AG10803 (cell line): ENCODE results near the gene TMEM86B.

Source experiments
- DNase-seq: peaks from one replicate; pipeline ENCODE4 v3.0.0; 2010; ENCODE audit warnings: low read depth
- H3K4me3 ChIP-seq: 2 replicates; pipeline ENCODE4 v1.5.1; 2011; ENCODE audit warnings: mild to moderate bottlenecking, low read length, control low read depth
- CTCF ChIP-seq: conservative IDR thresholded peaks from 2 replicates; pipeline ENCODE4 v1.5.1; 2011; ENCODE audit warnings: mild to moderate bottlenecking, low read length, control low read depth, inconsistent platforms

The TMEM86B gene

DNA sequence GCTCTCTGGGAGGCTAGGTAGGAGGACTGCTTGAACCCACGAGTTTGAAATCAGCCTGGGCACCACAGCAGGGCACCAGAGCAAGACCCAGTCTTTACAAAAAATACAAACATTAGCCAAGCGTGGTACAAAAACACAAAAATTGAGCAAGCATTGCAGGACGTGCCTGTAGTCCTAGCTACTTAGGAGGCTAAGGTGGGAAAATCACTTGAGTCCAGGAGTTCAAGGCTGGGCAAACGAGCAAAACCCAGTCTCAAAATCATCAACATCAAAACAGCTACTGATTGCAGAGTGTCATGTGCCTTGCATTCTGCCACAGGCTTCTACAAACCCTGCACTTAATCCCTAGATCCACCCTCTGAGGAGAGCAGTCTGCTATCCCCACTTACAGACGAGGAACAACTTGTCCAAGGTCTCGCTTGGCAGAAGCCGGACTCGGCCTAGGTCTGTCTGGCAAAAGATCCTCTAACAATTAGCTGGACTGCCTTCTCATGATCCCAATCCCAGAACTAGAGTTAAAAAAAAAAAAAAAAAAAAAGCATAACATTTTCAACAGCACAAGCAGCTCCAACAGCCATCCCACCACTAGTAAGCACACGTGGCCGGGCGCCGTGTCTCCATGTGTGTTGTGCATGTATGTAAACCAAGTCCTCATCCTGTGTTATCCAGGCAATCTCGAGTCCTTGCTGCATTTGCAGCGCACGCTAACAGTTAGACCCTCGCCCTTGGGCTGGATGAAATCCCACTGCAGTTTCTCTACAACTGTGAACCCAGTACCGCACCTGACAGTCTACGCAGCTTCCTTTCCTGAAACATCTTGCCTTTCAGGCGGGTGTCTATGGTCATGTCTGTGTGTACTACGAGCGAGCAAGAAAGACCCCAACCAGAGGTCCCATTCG is 28.2 kb upstream of the TMEM86B start:
- TF ChIP-seq CTCF = no peak
- DNase-seq = peak; percentile 5
- peak overlapping the region; percentile 88 for H3K4me3 ChIP-seq

DNA sequence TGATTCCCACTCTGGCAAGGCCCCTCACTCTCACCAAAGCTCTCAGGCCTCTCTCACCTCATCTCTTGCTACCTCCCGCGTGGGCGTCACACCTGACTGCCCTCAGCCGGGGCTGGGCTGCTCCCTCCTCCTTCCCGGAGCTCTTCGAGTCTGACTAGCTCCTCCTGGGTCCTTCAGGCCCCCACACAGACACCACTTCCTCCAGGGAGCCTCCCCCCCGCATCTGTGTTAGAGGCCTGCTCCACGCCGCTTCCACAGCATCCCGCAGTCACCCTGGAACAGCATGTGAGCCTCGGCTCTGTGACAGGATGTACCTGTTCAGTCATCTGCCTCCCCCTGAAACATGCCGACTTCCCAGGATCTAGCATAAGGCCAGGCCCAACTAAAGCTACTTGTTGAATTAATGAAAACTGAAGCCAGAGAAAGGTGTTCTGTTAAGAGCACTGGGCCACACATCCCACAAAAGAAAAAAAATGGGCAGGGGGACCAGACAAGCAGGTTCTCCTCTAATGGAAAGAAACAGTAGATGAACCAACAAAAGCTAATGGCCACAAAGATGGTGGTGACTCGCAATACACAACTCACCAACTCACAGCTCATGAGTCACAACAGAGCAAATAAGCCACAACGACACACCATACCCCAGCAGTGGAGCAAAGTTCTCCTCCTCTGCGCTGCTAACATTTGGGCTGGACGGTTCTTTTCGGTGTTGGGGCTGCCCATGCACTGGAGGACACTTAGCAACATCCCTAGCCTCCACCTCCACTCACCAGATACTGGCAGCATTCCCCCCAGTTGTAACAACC is 27.3 kb upstream of the TMEM86B start:
- DNase-seq = peak; percentile 15
- peak overlapping the region; percentile 88 for H3K4me3 ChIP-seq
- no peak for TF ChIP-seq CTCF

- no peak for DNase-seq
- TF ChIP-seq CTCF = no peak
- no peak overlapping the region for H3K4me3 ChIP-seq
These were observed 26.0 kb upstream of the TMEM86B start for GRCh38 chr19:55254625-55254977.

- no peak for TF ChIP-seq CTCF
- H3K4me3 ChIP-seq = no peak overlapping the region
- no peak for DNase-seq
These were observed 25.5 kb upstream of the TMEM86B start for GRCh38 chr19:55253842-55254624.

- no peak for TF ChIP-seq CTCF
- DNase-seq = no peak
- no peak overlapping the region for H3K4me3 ChIP-seq
These were observed 24.4 kb upstream of the TMEM86B start for GRCh38 chr19:55252760-55253663.
